Karpas-422 (cell line): ENCODE measurements around the gene NPHP3. TPM values are rescaled to one million over a fixed set of nuclear protein-coding genes. Genes with fewer than 3 reads are reported as not detected.
"Not testable (repeated sequence)": the region's sequence is repeated elsewhere in the genome, so short reads cannot be mapped to it uniquely, and the experiment has no call there.

ENCODE experiments used
- DNase-seq: peaks from one replicate; pipeline ENCODE4 v3.0.0-alpha.2; 2015
- H2AFZ ChIP-seq: fragments of 200-600 bp; sonication (generic); 2 replicates; pipeline ENCODE4 v1.6.1; 2014; ENCODE audit warnings: antibody characterized with exemption, low read length, mixed read lengths
- H3K27ac ChIP-seq: fragments of 200-600 bp; sonication (generic); 2 replicates; pipeline ENCODE4 v1.5.1; 2014; ENCODE audit warnings: mild to moderate bottlenecking, low read length, moderate library complexity
- H3K27me3 ChIP-seq: fragments of 200-600 bp; sonication (generic); 2 replicates; pipeline ENCODE4 v1.6.1; 2014; ENCODE audit warnings: low read length, mixed read lengths
- H3K36me3 ChIP-seq: fragments of 200-600 bp; sonication (generic); 2 replicates; pipeline ENCODE4 v1.6.1; 2014; ENCODE audit warnings: low read length, mixed read lengths; ENCODE audit not compliant: insufficient read depth
- H3K4me1 ChIP-seq: fragments of 200-600 bp; sonication (generic); 2 replicates; pipeline ENCODE4 v1.6.1; 2014; ENCODE audit warnings: mild to moderate bottlenecking, low read length, mixed read lengths
- H3K4me2 ChIP-seq: fragments of 200-600 bp; sonication (generic); 2 replicates; pipeline ENCODE4 v1.6.1; 2014; ENCODE audit warnings: low read length, low read depth, mild to moderate bottlenecking; ENCODE audit not compliant: poor library complexity, severe bottlenecking
- H3K4me3 ChIP-seq: fragments of 200-600 bp; sonication (generic); 2 replicates; pipeline ENCODE4 v1.5.1; 2014; ENCODE audit warnings: mild to moderate bottlenecking, antibody characterized with exemption, low read length, mixed read lengths
- H3K79me2 ChIP-seq: fragments of 200-600 bp; sonication (generic); 2 replicates; pipeline ENCODE4 v1.6.1; 2014; ENCODE audit warnings: mild to moderate bottlenecking, low read length, mixed read lengths
- H3K9ac ChIP-seq: fragments of 200-600 bp; sonication (generic); 2 replicates; pipeline ENCODE4 v1.6.0; 2014; ENCODE audit warnings: low read length
- H3K9me2 ChIP-seq: fragments of 200-600 bp; sonication (generic), shearing (Covaris generic); replicated peaks from 2 replicates; pipeline ENCODE4 v1.6.0; 2014; ENCODE audit warnings: mild to moderate bottlenecking, low read length, moderate library complexity; ENCODE audit not compliant: insufficient read depth
- H3K9me3 ChIP-seq: fragments of 300-700, 200-600 bp; sonication (generic); 2 replicates; pipeline ENCODE4 v1.6.1; 2014; ENCODE audit warnings: low read length, mixed read lengths
- H4K20me1 ChIP-seq: fragments of 200-600 bp; sonication (generic); 2 replicates; pipeline ENCODE4 v1.6.1; 2014; ENCODE audit warnings: mild to moderate bottlenecking, antibody characterized with exemption, low read length, low read depth; ENCODE audit not compliant: insufficient read depth
- total RNA-seq: library from RNA; depleted of rRNA; stranded (reverse); fragments of >200 nt; shearing (Covaris generic); gene quantifications from 2 replicates; pipeline ENCODE4 v1.2.3, GENCODE V29; 2014; ENCODE audit warnings: low replicate concordance; rRNA removed

NPHP3 gene
- total RNA-seq, result 11.8 and 19.0 TPM in 2 replicates

GRCh38 chr3:132722165-132723023 lies at the start of gene NPHP3:
Gene NPHP3, minus strand, starts transcription at chr3:132722409. Its CDS starts 54 bp downstream, at chr3:132722355.
- Histone ChIP-seq H3K4me2 (peak within 1 kb of the TSS; percentile 80), H3K9me3 (no peaks in the 10 kb centered on the region), H3K36me3 (peaks cover 1% of the 10 kb centered on the region), H3K4me1 (peaks cover 24% of the 10 kb centered on the region), H3K9ac (peak within 1 kb of the TSS; percentile 89), H4K20me1 (no peaks in the 10 kb centered on the region), H3K9me2 (no peaks in the 10 kb centered on the region), H3K27ac (peak within 1 kb of the TSS; percentile 46; the same call in 1 of the 2 replicates), H3K27me3 (no peaks in the 10 kb centered on the region), H2AFZ (peak within 1 kb of the TSS; percentile 56), H3K79me2 (peaks cover 25% of the 10 kb centered on the region), H3K4me3 (peak within 1 kb of the TSS; percentile 92)
- peak; percentile 98 for DNase-seq

DNA sequence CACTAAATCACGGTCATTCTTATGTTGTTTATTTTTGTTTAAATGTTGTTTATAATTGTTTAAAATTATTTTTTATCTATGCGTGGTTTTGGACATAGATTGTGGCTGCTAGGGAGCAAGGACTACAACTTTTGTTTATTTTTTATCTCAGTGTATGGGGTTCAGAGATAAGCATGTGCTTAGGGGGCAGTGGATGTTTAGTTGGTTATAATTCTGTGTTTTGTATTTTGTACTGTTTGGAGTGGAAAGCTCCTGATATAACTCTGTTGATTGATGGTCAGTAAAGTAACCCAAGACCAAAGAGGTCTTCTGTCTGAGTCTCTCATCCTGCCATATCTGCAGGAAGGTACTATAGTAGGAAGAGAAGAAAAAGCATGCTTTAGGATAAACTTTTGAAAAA lies 36.5 kb upstream of the NPHP3 start:
- Histone ChIP-seq H3K36me3 (no peaks in the 10 kb centered on the region), H3K79me2 (no peaks in the 10 kb centered on the region), H3K27me3 (no peaks in the 10 kb centered on the region)

GRCh38 chr3:132756108-132756650 lies 34.0 kb upstream of the NPHP3 start:
- Histone ChIP-seq H3K4me3 (no peak overlapping the region), H2AFZ (no peak overlapping the region), H3K4me2 (no peak overlapping the region), H4K20me1 (no peaks in the 10 kb centered on the region), H3K9me2 (no peaks in the 10 kb centered on the region), H3K27me3 (no peaks in the 10 kb centered on the region), H3K4me1 (no peaks in the 10 kb centered on the region), H3K36me3 (no peaks in the 10 kb centered on the region), H3K79me2 (no peaks in the 10 kb centered on the region), H3K9ac (no peak overlapping the region), H3K27ac (no peak overlapping the region), H3K9me3 (no peaks in the 10 kb centered on the region)
- no peak for DNase-seq

More for the DNA sequence above, 36.5 kb upstream of the NPHP3 start:
- no peaks in the 10 kb centered on the region for H3K4me1 ChIP-seq
- DNase-seq, result no peak
- H3K9me2 ChIP-seq, result no peaks in the 10 kb centered on the region
- no peak overlapping the region for H3K4me2 ChIP-seq
- no peak overlapping the region for H3K9ac ChIP-seq
- H3K27ac ChIP-seq, result no peak overlapping the region
- H3K4me3 ChIP-seq, result no peak overlapping the region
- no peaks in the 10 kb centered on the region for H4K20me1 ChIP-seq
- no peak overlapping the region for H2AFZ ChIP-seq
- H3K9me3 ChIP-seq, result no peaks in the 10 kb centered on the region

- no peak for DNase-seq
- Histone ChIP-seq H3K4me2 (no peak overlapping the region), H3K9ac (no peak overlapping the region), H2AFZ (no peak overlapping the region), H3K9me2 (no peaks in the 10 kb centered on the region), H3K4me1 (no peaks in the 10 kb centered on the region), H4K20me1 (no peaks in the 10 kb centered on the region), H3K9me3 (no peaks in the 10 kb centered on the region), H3K4me3 (no peak overlapping the region), H3K27ac (no peak overlapping the region), H3K27me3 (no peaks in the 10 kb centered on the region), H3K36me3 (no peaks in the 10 kb centered on the region), H3K79me2 (no peaks in the 10 kb centered on the region)
These were observed 31.7 kb upstream of the NPHP3 start for GRCh38 chr3:132753946-132754345.

GRCh38 chr3:132749786-132750185 lies 27.6 kb upstream of the NPHP3 start:
- Histone ChIP-seq H3K27ac (no peak overlapping the region), H3K4me3 (no peak overlapping the region)

GRCh38 chr3:132746720-132747119 lies 24.5 kb upstream of the NPHP3 start:
- not testable (repeated sequence) for H3K4me2 ChIP-seq, H4K20me1 ChIP-seq, H3K36me3 ChIP-seq

More at GRCh38 chr3:132749786-132750185, 27.6 kb upstream of the NPHP3 start:
- no peak for DNase-seq
- Histone ChIP-seq H3K36me3 (no peaks in the 10 kb centered on the region), H2AFZ (no peak overlapping the region), H3K9me3 (no peaks in the 10 kb centered on the region), H3K27me3 (no peaks in the 10 kb centered on the region), H3K9ac (no peak overlapping the region), H4K20me1 (no peaks in the 10 kb centered on the region), H3K9me2 (no peaks in the 10 kb centered on the region), H3K4me2 (no peak overlapping the region), H3K4me1 (no peaks in the 10 kb centered on the region), H3K79me2 (no peaks in the 10 kb centered on the region)

DNA sequence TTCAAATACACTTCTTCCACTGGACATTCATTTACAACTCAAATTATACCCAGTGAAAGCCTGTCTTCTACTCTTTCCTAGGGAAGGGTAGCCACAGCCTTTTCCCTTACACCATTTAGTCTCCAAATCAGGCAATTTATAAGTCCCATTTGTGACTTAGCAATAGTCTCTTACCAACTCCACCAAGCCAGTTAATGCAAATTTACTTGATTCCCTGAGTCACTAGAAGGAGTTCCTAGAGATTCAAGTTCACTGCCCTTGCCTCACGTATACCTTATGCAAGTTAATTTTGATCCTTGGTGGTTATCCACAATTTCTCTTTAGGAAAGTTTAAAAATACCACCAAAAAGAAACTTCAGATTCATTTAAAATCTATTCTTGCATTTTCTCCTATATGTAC lies 16.1 kb upstream of the NPHP3 start:
- H3K4me1 ChIP-seq, result no peaks in the 10 kb centered on the region
- no peaks in the 10 kb centered on the region for H4K20me1 ChIP-seq
- no peak overlapping the region for H3K4me2 ChIP-seq
- no peaks in the 10 kb centered on the region for H3K9me3 ChIP-seq
- H3K27me3 ChIP-seq, result no peaks in the 10 kb centered on the region
- no peak overlapping the region for H3K4me3 ChIP-seq
- no peaks in the 10 kb centered on the region for H3K79me2 ChIP-seq
- no peak overlapping the region for H3K9ac ChIP-seq
- H3K9me2 ChIP-seq, result no peaks in the 10 kb centered on the region
- H3K36me3 ChIP-seq, result no peaks in the 10 kb centered on the region
- DNase-seq, result no peak
- no peak overlapping the region for H3K27ac ChIP-seq
- H2AFZ ChIP-seq, result no peak overlapping the region

More at GRCh38 chr3:132746720-132747119, 24.5 kb upstream of the NPHP3 start:
- H3K9me3 ChIP-seq, H3K9me2 ChIP-seq, H3K27ac ChIP-seq, H3K4me3 ChIP-seq, DNase-seq, H2AFZ ChIP-seq, H3K27me3 ChIP-seq, H3K9ac ChIP-seq, H3K79me2 ChIP-seq, H3K4me1 ChIP-seq: not testable (repeated sequence)

DNA sequence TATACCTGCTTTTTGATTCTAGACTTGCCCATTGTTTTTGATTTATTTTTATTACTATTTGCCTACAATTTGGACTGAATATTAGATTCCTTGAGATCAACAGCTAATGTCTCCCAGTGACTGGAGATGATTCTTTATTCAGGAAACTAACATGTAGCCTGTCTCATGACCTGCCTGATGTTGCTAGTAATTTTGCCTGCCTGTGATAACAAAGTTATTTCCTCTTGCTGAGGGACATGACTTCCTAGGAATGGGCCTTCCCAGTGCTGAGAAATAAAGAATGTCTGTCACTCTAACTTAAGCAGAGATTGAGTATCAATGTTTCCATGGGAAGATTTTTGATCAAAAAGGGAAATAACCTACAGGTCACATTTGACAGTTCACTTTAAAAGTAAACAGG lies 13.4 kb upstream of the NPHP3 start:
- Histone ChIP-seq H3K9ac (no peak overlapping the region), H3K9me3 (no peaks in the 10 kb centered on the region), H3K27ac (no peak overlapping the region), H3K4me1 (no peaks in the 10 kb centered on the region), H3K36me3 (no peaks in the 10 kb centered on the region), H2AFZ (no peak overlapping the region), H3K4me2 (no peak overlapping the region), H3K79me2 (no peaks in the 10 kb centered on the region), H3K4me3 (no peak overlapping the region), H3K9me2 (no peaks in the 10 kb centered on the region), H4K20me1 (no peaks in the 10 kb centered on the region), H3K27me3 (no peaks in the 10 kb centered on the region)
- DNase-seq, result no peak
